CD4-positive, alpha-beta T cell (primary cell): Measurements from ENCODE around the gene TCP11. TPM values are rescaled to one million over a fixed set of nuclear protein-coding genes. Genes with fewer than 3 reads are reported as not detected.

Source experiments
- ATAC-seq: fragments of 200-7000 bp; cut with Tn5 transposase; one replicate; pipeline ENCODE4 v1.10.0; 2022; ENCODE audit warnings: mild to moderate bottlenecking; ENCODE audit not compliant: poor library complexity
- CTCF ChIA-PET: fragments of 350-600 bp; sonication (Branson Sonifier 250); formaldehyde crosslinking; loops from one replicate; lab custom pipeline; 2021; ENCODE audit warnings: antibody characterized with exemption, inconsistent platforms; lab: Charles Lee
- POLR2A ChIA-PET: fragments of 350-600 bp; sonication (Branson Sonifier 250); formaldehyde crosslinking; loops from one replicate; lab custom pipeline; 2021; ENCODE audit warnings: antibody characterized with exemption, inconsistent platforms; lab: Charles Lee
- DNase-seq, 14 experiments: peaks; one replicate each; pipeline ENCODE4 v3.0.0-alpha.2; 2013 to 2020; ENCODE audit warnings: mixed read lengths in 2 of 14
- H3K27ac ChIP-seq, 2 donors: one replicate each; pipeline versions ENCODE4 v1.5.1 to v1.7.0; 2013; ENCODE audit warnings: low read length in 2 of 2, low read depth in 1 of 2, mild to moderate bottlenecking in 1 of 2
- H3K27me3 ChIP-seq, 2 experiments: 1 replicate in 1 of 2; 2 replicates in 1 of 2; pipeline versions ENCODE4 v1.6.1 to v1.7.0; 2013; ENCODE audit warnings: low read length in 2 of 2, control low read depth in 1 of 2, mild to moderate bottlenecking in 1 of 2, moderate library complexity in 1 of 2; ENCODE audit not compliant: insufficient read depth in 2 of 2, control insufficient read depth in 1 of 2
- H3K36me3 ChIP-seq: one replicate; pipeline ENCODE4 v1.6.1; 2013; ENCODE audit warnings: low read length, control low read depth; ENCODE audit not compliant: insufficient read depth
- H3K4me1 ChIP-seq: one replicate; pipeline ENCODE4 v1.6.1; 2013; ENCODE audit warnings: low read length, control low read depth; ENCODE audit not compliant: insufficient read depth
- H3K4me3 ChIP-seq: one replicate; pipeline ENCODE4 v1.5.1; 2013; ENCODE audit warnings: mild to moderate bottlenecking, low read length, moderate library complexity
- H3K9me3 ChIP-seq, 2 experiments: 1 replicate in 1 of 2; 2 replicates in 1 of 2; pipeline versions ENCODE4 v1.6.1 to v1.7.0; 2013; ENCODE audit warnings: low read length in 2 of 2, mild to moderate bottlenecking in 2 of 2, control low read depth in 1 of 2, moderate library complexity in 1 of 2; ENCODE audit not compliant: control insufficient read depth in 1 of 2, insufficient read depth in 1 of 2
- H3K27ac Mint-ChIP-seq: one replicate; pipeline ENCODE4 v1.8.0; 2020; ENCODE audit warnings: mixed read lengths
- H3K27me3 Mint-ChIP-seq: one replicate; pipeline ENCODE4 v1.8.0; 2021; ENCODE audit warnings: mixed read lengths
- H3K36me3 Mint-ChIP-seq: one replicate; pipeline ENCODE4 v1.8.0; 2021; ENCODE audit warnings: low read depth, mixed read lengths
- H3K4me1 Mint-ChIP-seq: one replicate; pipeline ENCODE4 v1.8.0; 2021; ENCODE audit warnings: low read depth, mixed read lengths
- H3K4me3 Mint-ChIP-seq: one replicate; pipeline ENCODE4 v1.8.0; 2020; ENCODE audit warnings: mild to moderate bottlenecking, mixed read lengths
- H3K9me3 Mint-ChIP-seq: one replicate; pipeline ENCODE4 v1.8.0; 2020; ENCODE audit warnings: mixed read lengths
- CTCF ChIP-seq: fragments of 200-600 bp; IDR thresholded peaks from one replicate; pipeline ENCODE4 v1.8.0; 2022; ENCODE audit warnings: antibody characterized with exemption, mild to moderate bottlenecking
- intact Hi-C, 2 experiments: fragments of 100-400 bp; cut with DNase I in 1 of 2; cut with micrococcal nuclease in 1 of 2; formaldehyde crosslinking; loops; one replicate each; pipeline versions ENCODE4 v1.15.1 to v1.9.0; 2023 to 2025; cut with DNase I, micrococcal nuclease
- total RNA-seq, 174 experiments: library from RNA in 2 of 174; stranded (reverse) in 2 of 174; gene quantifications; one replicate each; pipeline ENCODE4 v1.2.3 and lab custom pipeline; 2021 to 2026

The TCP11 gene
- total RNA-seq, 2 experiments from 2014 or later, result not detected

GRCh38 chr6:35178932-35179832 is 38.0 kb upstream of the TCP11 start:
- H3K4me1 ChIP-seq, result no peaks in the 10 kb centered on the region
- Mint-ChIP-seq H3K36me3 (no peaks in the 10 kb centered on the region), H3K27me3 (peaks cover 27% of the 10 kb centered on the region), H3K4me1 (no peaks in the 10 kb centered on the region), H3K27ac (no peak overlapping the region), H3K4me3 (no peak overlapping the region), H3K9me3 (no peaks in the 10 kb centered on the region)
- intact Hi-C loops, result no loop called here
- H3K27me3 ChIP-seq, result peaks cover 5 to 6% of the 10 kb centered on the region in 2 experiments
- ATAC-seq (no peak), DNase-seq (no peak)
- CTCF ChIA-PET, result no interaction called here
- H3K36me3 ChIP-seq, result no peaks in the 10 kb centered on the region
- no peaks in the 10 kb centered on the region for H3K9me3 ChIP-seq
- TF ChIP-seq CTCF, result no peak
- POLR2A ChIA-PET, result no interaction called here
- H3K27ac ChIP-seq, result no peak overlapping the region
- no peak overlapping the region for H3K4me3 ChIP-seq

- no peaks in the 10 kb centered on the region for H3K36me3 ChIP-seq
- Mint-ChIP-seq H3K4me1 (no peaks in the 10 kb centered on the region), H3K4me3 (no peak overlapping the region), H3K9me3 (no peaks in the 10 kb centered on the region), H3K27ac (no peak overlapping the region), H3K27me3 (peaks cover 15% of the 10 kb centered on the region), H3K36me3 (no peaks in the 10 kb centered on the region)
- DNase-seq, result no peak
- H3K27me3 ChIP-seq, result peaks cover 0 to 2% of the 10 kb centered on the region in 2 experiments
- ChIA-PET POLR2A (no interaction called here), CTCF (no interaction called here)
- no peak overlapping the region for H3K4me3 ChIP-seq
- no peak for TF ChIP-seq CTCF
- intact Hi-C loops, result no loop called here
- H3K4me1 ChIP-seq, result peaks cover 9% of the 10 kb centered on the region
- ATAC-seq, result no peak
- H3K9me3 ChIP-seq, result no peaks in the 10 kb centered on the region
- H3K27ac ChIP-seq, result no peak overlapping the region
Measured at GRCh38 chr6:35178012-35178411, 36.9 kb upstream of the TCP11 start.

- H3K36me3 Mint-ChIP-seq, result no peaks in the 10 kb centered on the region
- no peak overlapping the region for H3K27ac Mint-ChIP-seq
- H3K4me1 Mint-ChIP-seq, result no peaks in the 10 kb centered on the region
- Histone ChIP-seq H3K9me3 (no peaks in the 10 kb centered on the region), H3K27me3 (peaks cover 0 to 2% of the 10 kb centered on the region in 2 experiments), H3K36me3 (no peaks in the 10 kb centered on the region), H3K27ac (no peak overlapping the region), H3K4me1 (peaks cover 9% of the 10 kb centered on the region), H3K4me3 (no peak overlapping the region)
- POLR2A ChIA-PET, result no interaction called here
- DNase-seq (no peak), ATAC-seq (no peak)
- intact Hi-C loops, result no loop called here
- TF ChIP-seq CTCF, result no peak
- H3K4me3 Mint-ChIP-seq, result no peak overlapping the region
- H3K9me3 Mint-ChIP-seq, result no peaks in the 10 kb centered on the region
- H3K27me3 Mint-ChIP-seq, result peaks cover 11% of the 10 kb centered on the region
- CTCF ChIA-PET, result no interaction called here
Measured at GRCh38 chr6:35177596-35177995, 36.5 kb upstream of the TCP11 start.
